AG04450 (cell line): ENCODE results near the gene MIEF1. TPM values are rescaled to one million over a fixed set of nuclear protein-coding genes. Genes with fewer than 3 reads are reported as not detected.

Source experiments
- CTCF ChIA-PET: fragments of 300-600, 350-600 bp; formaldehyde crosslinking; extraction: SDS; loops from one replicate; lab custom pipeline; 2022; ENCODE audit warnings: antibody characterized with exemption, inconsistent platforms; lab: Charles Lee
- POLR2A ChIA-PET: fragments of 350-600 bp; formaldehyde crosslinking; extraction: SDS; loops from one replicate; lab custom pipeline; 2021; ENCODE audit warnings: antibody characterized with exemption, inconsistent platforms; lab: Yijun Ruan, JAX
- DNase-seq: peaks from one replicate; pipeline ENCODE4 v3.0.0-alpha.2; 2011; ENCODE audit warnings: low read depth, low spot score
- H3K27ac ChIP-seq: one replicate; pipeline ENCODE4 v1.5.1; 2012; ENCODE audit warnings: low read depth, low read length, control low read depth
- H3K27me3 ChIP-seq: one replicate; pipeline ENCODE4 v1.6.0; 2012; ENCODE audit warnings: low read length; ENCODE audit not compliant: control insufficient read depth, insufficient read depth
- H3K4me3 ChIP-seq: 2 replicates; pipeline ENCODE4 v1.5.1; 2011; ENCODE audit warnings: mild to moderate bottlenecking, low read depth, low read length, control low read depth
- H3K9me3 ChIP-seq: 2 replicates; pipeline ENCODE4 v1.5.1; 2012; ENCODE audit warnings: low read length; ENCODE audit not compliant: control insufficient read depth, insufficient read depth
- CTCF ChIP-seq: IDR thresholded peaks from 2 replicates; pipeline ENCODE4 v1.5.1; 2011; ENCODE audit warnings: low read depth, low read length, control low read depth, inconsistent platforms
- polyA plus RNA-seq: library from polyadenylated mRNA; depleted of rRNA; stranded (reverse); fragments of >200 nt; gene quantifications from 2 replicates; pipeline ENCODE4 v1.2.3, GENCODE V29; 2011; rRNA removed

Gene MIEF1
- polyA plus RNA-seq, 1 experiment: 18.9 TPM

- peaks cover 18% of the 10 kb centered on the region for H3K27me3 ChIP-seq
- no peak overlapping the region for H3K27ac ChIP-seq
- DNase-seq: no peak
- peaks cover 5% of the 10 kb centered on the region for H3K9me3 ChIP-seq
- ChIA-PET POLR2A (no interaction called here), CTCF (no interaction called here)
- H3K4me3 ChIP-seq: no peak overlapping the region
- no peak for TF ChIP-seq CTCF
Observed at GRCh38 chr22:39567135-39567946, 65.3 kb downstream of the MIEF1 start.

Other genes starting within 250 kb of the MIEF1 start
- gene RPL3, start 182.7 kb upstream of the MIEF1 start, polyA plus RNA-seq: 3,445 and 3,813 TPM in 2 replicates
- gene SYNGR1, start 152.3 kb upstream of the MIEF1 start, polyA plus RNA-seq: 20.8 and 31.7 TPM in 2 replicates
- 16.7 and 18.7 TPM in 2 replicates for gene TAB1, start 102.5 kb upstream of the MIEF1 start, polyA plus RNA-seq
- 0.10 and 0.15 TPM in 2 replicates for gene MGAT3, start 45.3 kb upstream of the MIEF1 start, polyA plus RNA-seq
- 844 and 936 TPM in 2 replicates for gene ATF4, start 18.3 kb downstream of the MIEF1 start, polyA plus RNA-seq
- 50.8 and 53.0 TPM in 2 replicates for gene RPS19BP1, start 30.5 kb downstream of the MIEF1 start, polyA plus RNA-seq
- not detected in 2 replicates for gene CACNA1I, start 68.5 kb downstream of the MIEF1 start, polyA plus RNA-seq